Activated CD4-positive, alpha-beta T cell treated with anti-CD3 and anti-CD28 coated beads, Interleukin-2, amount 50 U/mL, for 48 hours (primary cell): ENCODE results near the gene TRIM67.
"Not testable (repeated sequence)": the region's sequence is repeated elsewhere in the genome, so short reads cannot be mapped to it uniquely, and the experiment has no call there.

ENCODE experiments used
- DNase-seq, 2 experiments: peaks; one replicate each; pipeline ENCODE4 v3.0.0-alpha.2; 2020

TRIM67 gene

GRCh38 chr1:231209531-231209930 is 47.7 kb downstream of the TRIM67 start:
- DNase-seq, result no peak

GRCh38 chr1:231210126-231210525 is 48.3 kb downstream of the TRIM67 start:
- no peak for DNase-seq

- DNase-seq, result peak; percentile 96
These were observed 49.4 kb downstream of the TRIM67 start for GRCh38 chr1:231211005-231211857.

- not testable (repeated sequence) for DNase-seq
These were observed 50.4 kb downstream of the TRIM67 start for GRCh38 chr1:231212301-231212700.

GRCh38 chr1:231213831-231214573 is 52.1 kb downstream of the TRIM67 start:
- no peak for DNase-seq

GRCh38 chr1:231214918-231215680 is 53.2 kb downstream of the TRIM67 start:
- DNase-seq, result no peak

- DNase-seq, result no peak
These were observed 54.0 kb downstream of the TRIM67 start for GRCh38 chr1:231215681-231216385.

GRCh38 chr1:231216498-231216897 is 54.6 kb downstream of the TRIM67 start:
- no peak for DNase-seq

- DNase-seq, result no peak
These were observed 55.2 kb downstream of the TRIM67 start for GRCh38 chr1:231217056-231217455.

GRCh38 chr1:231218078-231218477 is 56.2 kb downstream of the TRIM67 start:
- no peak for DNase-seq

GRCh38 chr1:231219422-231220401 is 57.9 kb downstream of the TRIM67 start:
- no peak for DNase-seq

- DNase-seq, result no peak
These were observed 58.9 kb downstream of the TRIM67 start for GRCh38 chr1:231220801-231221200.

- no peak for DNase-seq
These were observed 64.3 kb downstream of the TRIM67 start for GRCh38 chr1:231226156-231226555.

GRCh38 chr1:231231511-231231910 is 69.7 kb downstream of the TRIM67 start:
- no peak for DNase-seq

- DNase-seq, result no peak
These were observed 71.2 kb downstream of the TRIM67 start for GRCh38 chr1:231232870-231233734.

- DNase-seq, result no peak
These were observed 72.0 kb downstream of the TRIM67 start for GRCh38 chr1:231233735-231234417.

GRCh38 chr1:231234506-231234905 is 72.6 kb downstream of the TRIM67 start:
- DNase-seq, result no peak

GRCh38 chr1:231235526-231236207 is 73.8 kb downstream of the TRIM67 start:
- no peak for DNase-seq

- no peak for DNase-seq
These were observed 74.3 kb downstream of the TRIM67 start for GRCh38 chr1:231236208-231236591.
